ENCODE measurements around the gene ACTN1.

The ACTN1 gene

GRCh38 chr14:68936476-68936875 is 42.6 kb downstream of the ACTN1 start:
- DNase-seq (ENCODE audit: low spot score) = no peak

- DNase-seq (ENCODE audit: low spot score) = no peak
Measured at GRCh38 chr14:68935761-68936214, 43.3 kb downstream of the ACTN1 start.

- no peak for DNase-seq (ENCODE audit: low spot score)
Measured at GRCh38 chr14:68934066-68934465, 45.0 kb downstream of the ACTN1 start.

- no peak for DNase-seq (ENCODE audit: low spot score)
Measured at GRCh38 chr14:68932686-68933085, 46.4 kb downstream of the ACTN1 start.

GRCh38 chr14:68932231-68932630 is 46.9 kb downstream of the ACTN1 start:
- no peak for DNase-seq (ENCODE audit: low spot score)

- DNase-seq (ENCODE audit: low spot score) = no peak
Measured at GRCh38 chr14:68931474-68932051, 47.5 kb downstream of the ACTN1 start.

GRCh38 chr14:68931063-68931462 is 48.0 kb downstream of the ACTN1 start:
- no peak for DNase-seq (ENCODE audit: low spot score)

GRCh38 chr14:68929623-68930307 is 49.3 kb downstream of the ACTN1 start:
- DNase-seq (ENCODE audit: low spot score) = no peak

- no peak for DNase-seq (ENCODE audit: low spot score)
Measured at GRCh38 chr14:68928770-68929550, 50.1 kb downstream of the ACTN1 start.

- no peak for DNase-seq (ENCODE audit: low spot score)
Measured at GRCh38 chr14:68927956-68928675, 51.0 kb downstream of the ACTN1 start.

- no peak for DNase-seq (ENCODE audit: low spot score)
Measured at GRCh38 chr14:68927089-68927488, 52.0 kb downstream of the ACTN1 start.

GRCh38 chr14:68926236-68926635 is 52.9 kb downstream of the ACTN1 start:
- no peak for DNase-seq (ENCODE audit: low spot score)

- DNase-seq (ENCODE audit: low spot score) = no peak
Measured at GRCh38 chr14:68925373-68925772, 53.7 kb downstream of the ACTN1 start.

- no peak for DNase-seq (ENCODE audit: low spot score)
Measured at GRCh38 chr14:68924186-68925158, 54.6 kb downstream of the ACTN1 start.

GRCh38 chr14:68922886-68923285 is 56.2 kb downstream of the ACTN1 start:
- no peak for DNase-seq (ENCODE audit: low spot score)

GRCh38 chr14:68922201-68922621 is 56.9 kb downstream of the ACTN1 start:
- DNase-seq (ENCODE audit: low spot score) = no peak

GRCh38 chr14:68921666-68922065 is 57.4 kb downstream of the ACTN1 start:
- no peak for DNase-seq (ENCODE audit: low spot score)

GRCh38 chr14:68921049-68921448 is 58.1 kb downstream of the ACTN1 start:
- no peak for DNase-seq (ENCODE audit: low spot score)

- DNase-seq (ENCODE audit: low spot score) = no peak
Measured at GRCh38 chr14:68919129-68919927, 59.8 kb downstream of the ACTN1 start.

- no peak for DNase-seq (ENCODE audit: low spot score)
Measured at GRCh38 chr14:68918612-68919011, 60.5 kb downstream of the ACTN1 start.

All from Ammon's horn (tissue), 1 donor.